ENCODE measurements around the gene SPINK14.

Gene SPINK14, protein sequence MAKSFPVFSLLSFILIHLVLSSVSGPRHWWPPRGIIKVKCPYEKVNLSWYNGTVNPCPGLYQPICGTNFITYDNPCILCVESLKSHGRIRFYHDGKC

GRCh38 chr5:148168246-148168645 lies at the start of gene SPINK14:
TSS of gene SPINK14 (plus strand) at chr5:148168546. CDS start at chr5:148169733, 1,187 bp downstream.
- DNase-seq (ENCODE audit: low spot score): no peak

DNA sequence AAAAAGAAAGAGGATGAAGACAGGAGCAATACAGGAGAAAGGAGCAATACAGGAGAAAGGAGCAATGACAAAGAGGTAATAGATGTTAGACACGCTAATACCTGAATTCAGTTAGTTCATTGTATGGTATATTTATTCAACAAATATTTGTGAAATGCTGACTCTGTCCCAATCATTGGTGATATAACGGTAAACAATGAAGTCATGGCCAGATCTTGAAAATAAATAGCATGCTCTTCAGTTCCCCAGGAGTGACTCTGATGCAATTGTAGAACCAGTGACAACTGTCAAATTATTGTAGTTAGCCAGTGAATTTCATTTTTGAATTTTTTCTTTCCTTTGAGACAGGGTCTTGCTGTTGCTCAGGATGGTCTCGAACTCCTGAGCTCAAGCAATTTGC lies 48.0 kb upstream of the SPINK14 start:
- DNase-seq (ENCODE audit: low spot score): no peak

GRCh38 chr5:148125641-148126040 lies 42.7 kb upstream of the SPINK14 start:
- DNase-seq (ENCODE audit: low spot score): no peak

DNA sequence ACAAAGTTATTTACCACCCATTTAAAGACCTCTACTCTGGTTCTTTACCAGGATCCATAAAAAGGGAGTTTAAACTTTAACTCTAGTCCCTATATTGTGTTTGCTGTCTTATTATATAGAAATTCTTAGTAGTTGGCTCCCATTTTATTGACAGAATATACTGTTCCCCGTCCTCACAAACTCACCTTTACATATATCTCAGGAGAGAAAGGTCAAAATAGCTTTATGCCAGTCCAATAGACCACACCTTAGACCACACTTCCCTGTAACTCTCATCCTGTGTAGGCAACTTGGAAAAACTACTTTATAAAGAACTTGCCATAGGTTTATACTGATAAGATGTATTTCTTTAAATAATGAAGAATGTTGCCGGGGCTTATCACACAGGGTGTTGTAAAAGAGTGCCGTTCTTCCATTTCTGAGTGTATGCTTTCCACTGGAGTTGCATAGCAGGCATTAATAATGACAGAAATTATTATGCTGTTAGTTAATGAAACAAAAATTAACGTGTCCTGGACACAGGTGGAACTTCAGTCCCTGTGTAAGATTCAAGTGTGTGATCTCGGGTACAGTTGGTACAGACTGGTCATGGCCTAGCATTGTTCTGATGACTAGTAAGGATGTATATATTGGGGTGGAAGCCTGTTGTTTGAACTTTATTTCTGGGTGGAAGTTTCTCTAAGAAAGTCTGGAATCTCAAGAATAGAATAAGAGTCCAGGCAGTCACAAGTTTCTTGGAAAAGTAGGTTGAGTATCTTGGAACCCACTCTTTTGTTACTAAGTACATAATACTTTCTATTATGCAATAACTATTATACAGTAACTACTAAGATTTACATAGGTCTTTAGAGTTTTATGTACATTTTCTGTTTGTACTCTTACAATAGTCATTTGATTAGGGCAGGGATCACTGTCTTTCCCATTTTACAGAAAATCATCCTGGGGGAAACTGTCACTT lies 33.0 kb upstream of the SPINK14 start:
- DNase-seq (ENCODE audit: low spot score): no peak

DNA sequence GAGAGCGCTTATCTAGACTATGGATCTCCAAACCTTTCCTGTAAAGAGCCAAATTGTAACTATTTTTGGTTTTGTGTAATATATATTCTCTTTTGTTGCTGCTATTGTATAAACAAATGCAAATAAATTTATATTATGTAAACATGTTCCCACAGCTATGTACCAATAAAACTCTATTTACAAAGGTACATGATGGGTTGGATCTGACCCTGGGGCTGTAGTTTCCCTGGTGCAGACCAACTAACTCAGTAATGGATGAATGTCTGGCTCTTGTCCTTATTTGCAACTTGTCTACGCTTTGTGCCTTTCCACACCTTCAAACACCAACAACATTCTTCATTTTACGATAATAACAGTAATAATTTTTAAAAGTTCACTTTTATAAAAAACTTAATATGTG lies 27.5 kb upstream of the SPINK14 start:
- no peak for DNase-seq (ENCODE audit: low spot score)

DNA sequence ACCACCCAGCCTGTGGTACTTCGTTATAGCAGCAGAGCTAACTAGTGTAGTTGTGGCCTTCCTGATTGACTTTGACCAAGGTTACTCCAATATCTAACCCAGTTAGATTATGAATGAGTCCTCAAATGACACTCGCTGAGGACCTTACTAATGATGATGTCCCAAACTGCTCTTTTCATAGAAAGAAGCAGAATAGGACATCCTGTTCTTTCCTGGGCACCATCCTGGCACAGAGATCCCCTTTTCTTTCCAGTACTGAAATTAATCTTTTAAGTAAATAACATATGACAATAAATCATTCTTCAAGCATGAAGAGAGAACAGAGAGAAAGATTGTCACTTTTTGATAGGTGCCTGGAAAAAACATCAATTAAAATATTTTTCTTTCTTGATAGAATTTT lies 26.7 kb upstream of the SPINK14 start:
- DNase-seq (ENCODE audit: low spot score): no peak

- DNase-seq (ENCODE audit: low spot score): no peak
Observed at GRCh38 chr5:148145916-148146315, 22.4 kb upstream of the SPINK14 start.

GRCh38 chr5:148146487-148146886 lies 21.9 kb upstream of the SPINK14 start:
- DNase-seq (ENCODE audit: low spot score): no peak

- no peak for DNase-seq (ENCODE audit: low spot score)
Observed at GRCh38 chr5:148147415-148147814, 20.9 kb upstream of the SPINK14 start.

DNA sequence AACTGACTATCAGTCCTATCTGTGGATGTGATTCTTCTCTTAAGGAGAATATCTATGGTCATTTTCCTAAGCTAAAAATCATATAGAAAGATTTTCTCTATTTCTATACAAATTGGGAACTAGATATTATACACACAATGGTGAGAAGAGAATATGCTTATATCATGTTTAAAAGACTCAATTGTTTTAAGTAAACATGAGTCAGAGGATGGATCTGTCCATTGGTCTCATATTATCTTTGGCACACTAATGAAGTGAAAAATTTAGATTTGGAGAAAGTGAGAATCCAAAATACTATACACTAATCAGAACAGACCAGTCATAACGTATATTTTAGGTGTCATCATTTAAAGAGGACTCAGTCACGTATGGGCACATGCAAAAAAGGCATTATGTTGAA lies 16.5 kb upstream of the SPINK14 start:
- no peak for DNase-seq (ENCODE audit: low spot score)

- no peak for DNase-seq (ENCODE audit: low spot score)
Observed at GRCh38 chr5:148152781-148153180, 15.6 kb upstream of the SPINK14 start.

- no peak for DNase-seq (ENCODE audit: low spot score)
Observed at GRCh38 chr5:148156609-148157008, 11.7 kb upstream of the SPINK14 start.

DNA sequence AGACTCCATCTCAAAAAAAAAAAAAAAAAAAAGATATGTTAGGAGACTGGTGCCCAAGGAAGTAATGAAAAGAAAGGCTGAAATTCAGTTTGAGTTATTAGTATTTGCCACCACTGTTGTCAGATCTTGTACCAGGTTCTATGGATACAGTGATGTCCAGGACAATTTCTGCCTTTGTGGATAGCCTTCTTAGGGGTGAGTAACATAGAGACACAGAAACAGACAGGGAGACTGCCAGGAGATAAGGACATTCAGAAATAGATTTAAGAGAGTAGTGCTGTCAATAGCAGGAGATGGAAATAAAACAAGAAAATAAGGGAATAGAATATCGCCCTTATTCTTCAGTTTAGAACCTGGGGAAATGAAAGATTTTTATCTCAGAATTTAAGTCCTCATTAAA lies 6.3 kb upstream of the SPINK14 start:
- no peak for DNase-seq (ENCODE audit: low spot score)

GRCh38 chr5:148163345-148163744 lies 5.0 kb upstream of the SPINK14 start:
- DNase-seq (ENCODE audit: low spot score): no peak

DNA sequence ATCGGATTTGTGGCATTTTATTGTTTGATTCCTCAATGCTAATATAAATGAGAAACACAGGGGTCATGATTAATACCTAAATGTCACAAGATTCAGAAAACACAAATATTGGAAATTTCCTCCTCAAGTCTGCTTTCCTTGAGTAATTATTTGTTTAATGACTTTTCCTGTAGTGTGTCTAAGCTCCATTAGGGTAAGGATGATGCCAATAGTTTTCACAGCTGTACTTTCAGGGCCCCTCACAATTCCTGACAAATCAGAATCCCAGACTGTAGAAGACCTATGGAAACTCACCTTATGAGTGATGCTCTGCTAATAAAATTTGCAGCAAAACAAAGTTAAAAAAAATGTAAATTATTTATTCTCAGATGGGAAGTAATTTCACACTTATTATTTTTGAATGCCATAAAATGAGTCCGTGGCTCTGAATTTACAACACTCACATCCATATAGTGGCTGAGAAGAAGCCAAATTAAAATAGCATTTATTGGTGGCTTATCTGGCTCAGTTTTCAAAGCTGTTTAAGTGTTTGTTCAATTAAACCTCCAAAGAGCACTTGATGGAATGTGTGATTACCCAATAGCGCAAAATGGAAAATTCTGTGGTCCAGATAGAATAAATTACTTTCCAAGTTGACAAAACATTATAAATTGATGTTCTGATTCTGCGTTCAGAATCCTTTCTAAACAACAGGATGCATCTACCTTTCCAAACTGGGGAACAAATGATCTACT lies 1.6 kb upstream of the SPINK14 start:
- DNase-seq (ENCODE audit: low spot score): no peak

DNA sequence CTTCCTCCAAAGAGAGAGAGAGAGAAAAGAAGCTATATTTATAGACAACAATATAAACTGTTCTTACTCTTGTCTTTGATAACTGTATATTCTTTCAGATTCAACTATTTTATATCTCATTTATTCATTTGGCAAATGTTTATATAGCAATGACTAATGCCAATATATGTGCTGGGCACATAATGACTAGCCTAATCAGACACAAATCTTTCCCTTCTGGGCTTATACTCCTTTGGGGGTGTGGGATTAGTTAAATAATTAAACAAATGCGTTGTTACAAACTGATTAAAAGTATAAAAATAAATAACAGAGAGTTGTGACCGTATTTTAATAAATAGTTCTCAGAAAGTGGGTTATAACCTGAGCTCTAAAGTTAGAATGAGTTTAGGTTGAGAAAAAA lies 4.0 kb downstream of the SPINK14 start:
- no peak for DNase-seq (ENCODE audit: low spot score)

GRCh38 chr5:148176480-148176879 lies 8.1 kb downstream of the SPINK14 start:
- DNase-seq (ENCODE audit: low spot score): no peak

DNA sequence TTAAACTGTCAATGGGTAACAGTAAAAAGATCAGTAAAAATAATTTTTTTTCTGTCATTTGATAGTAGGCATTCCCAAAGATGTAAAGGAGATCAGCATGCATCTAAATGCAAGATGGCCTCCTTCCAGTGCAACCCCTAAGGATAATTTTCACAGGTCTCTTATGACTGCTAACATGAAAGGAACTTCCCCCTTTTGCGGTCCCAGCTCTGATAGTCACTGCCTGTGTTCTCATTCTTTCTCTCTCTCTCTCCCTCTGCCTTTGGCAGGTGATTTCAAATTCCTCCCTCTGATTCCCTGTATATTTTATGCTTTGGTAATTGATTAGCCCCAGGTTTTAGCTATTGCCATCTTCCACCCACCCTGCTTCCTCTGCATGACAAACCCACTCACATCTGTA lies 8.9 kb downstream of the SPINK14 start:
- no peak for DNase-seq (ENCODE audit: low spot score)

DNA sequence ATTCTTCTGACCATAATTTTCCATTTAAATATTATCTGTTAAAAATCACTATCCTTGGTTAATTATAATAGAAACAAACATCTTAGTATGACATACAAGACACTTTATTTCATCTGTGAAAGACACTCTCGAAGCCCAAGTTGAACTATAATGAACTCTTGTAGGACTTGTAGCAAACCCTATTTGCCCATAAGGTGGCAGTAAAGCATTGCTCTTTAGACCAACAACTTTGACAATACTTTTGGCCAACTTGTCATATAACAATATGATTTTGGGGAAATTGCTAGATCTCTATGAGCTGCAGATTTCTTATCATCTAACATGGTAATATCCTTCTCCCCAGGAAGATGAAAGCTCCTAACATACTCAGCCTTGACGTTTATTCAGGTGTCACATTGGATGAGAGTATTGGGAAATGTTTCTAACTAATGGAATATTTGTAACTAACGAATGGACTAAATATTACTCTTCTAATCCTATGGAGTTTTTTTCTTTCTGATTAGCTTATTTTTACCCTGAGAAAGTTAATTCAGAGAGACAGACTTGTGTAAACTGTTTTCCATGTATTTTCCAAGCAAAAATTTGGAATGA lies 11.0 kb downstream of the SPINK14 start:
- DNase-seq (ENCODE audit: low spot score): no peak

DNA sequence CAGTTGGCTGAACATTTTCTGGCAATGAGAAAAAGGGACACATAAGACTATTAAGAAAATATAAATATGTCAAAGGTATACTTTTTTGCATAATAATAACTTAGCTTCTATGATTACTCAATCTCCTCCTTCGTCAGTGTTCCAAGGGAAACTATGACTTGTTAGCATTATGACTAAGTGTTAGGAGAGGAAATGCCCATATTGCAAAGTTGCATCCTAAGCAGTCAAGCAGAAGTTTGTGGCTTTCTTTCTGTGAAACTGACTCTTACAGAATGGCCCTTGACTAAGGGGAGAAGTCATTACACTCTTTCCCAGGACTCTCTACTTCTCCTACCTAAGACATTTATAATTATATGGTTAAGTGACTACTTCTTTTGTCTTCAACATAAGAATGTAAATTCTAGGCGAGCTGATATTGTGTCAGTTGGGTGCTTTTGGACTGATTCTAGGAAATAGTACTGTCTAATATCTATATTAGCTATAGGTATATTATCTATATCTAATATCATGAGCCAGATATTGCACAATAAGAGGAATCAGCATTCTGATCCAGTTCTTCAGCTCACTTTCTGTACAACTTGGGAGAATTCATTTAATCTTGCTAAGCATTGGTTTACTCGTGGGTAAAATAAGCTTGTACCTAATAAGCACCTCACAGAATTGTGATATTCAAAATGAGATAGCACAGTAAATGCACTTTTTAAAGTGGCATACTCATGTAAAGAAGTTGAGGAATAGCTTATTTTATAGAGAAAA lies 18.1 kb downstream of the SPINK14 start:
- DNase-seq (ENCODE audit: low spot score): no peak

DNA sequence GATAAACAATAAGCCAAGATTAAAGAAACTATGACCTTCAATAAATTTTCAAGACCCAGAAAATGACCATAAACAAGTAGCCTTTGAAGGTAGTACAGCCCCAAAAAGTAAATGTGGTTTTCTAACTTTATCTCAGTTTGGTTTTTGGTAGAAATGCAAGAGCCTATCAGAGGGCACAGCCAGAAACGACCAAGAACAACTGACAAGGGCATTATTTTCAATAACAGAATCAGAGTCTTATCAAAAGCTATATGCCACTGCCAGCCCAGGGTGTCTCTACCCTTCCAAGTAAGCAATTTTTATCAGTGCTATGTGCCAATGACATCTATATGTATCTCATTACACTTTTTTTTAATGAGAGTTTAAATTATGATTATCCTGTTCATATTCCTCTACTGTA lies 22.7 kb downstream of the SPINK14 start:
- no peak for DNase-seq (ENCODE audit: low spot score)

DNA sequence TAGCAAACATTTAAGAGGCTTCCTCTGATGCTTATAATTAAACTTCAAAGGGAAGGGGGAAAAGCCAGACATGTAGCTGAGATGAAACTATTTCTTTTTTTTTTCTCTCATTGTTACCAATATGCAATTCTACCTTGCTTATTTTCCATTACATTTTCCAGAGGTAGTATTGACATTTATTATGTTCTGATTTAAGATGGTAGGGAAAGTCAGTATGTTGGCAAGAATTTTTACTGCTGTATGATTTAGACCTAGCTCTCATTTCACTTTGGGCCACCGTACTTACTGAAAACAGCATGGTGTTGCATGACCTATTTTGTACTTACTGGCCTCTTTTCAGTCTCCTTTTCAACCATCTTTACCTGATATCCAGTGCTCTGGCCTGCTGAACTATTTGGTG lies 24.9 kb downstream of the SPINK14 start:
- no peak for DNase-seq (ENCODE audit: low spot score)

Data from left forelimb (tissue), 1 donor.